ENCODE results near the gene NADK.

GRCh38 chr1:1756661-1757421 is 21.4 kb downstream of the NADK start:
- TF ChIP-seq CTCF (CRISPR knock-in tag; IDR thresholded peaks at IDR 0.05) (no peak), SUZ12 (IDR thresholded peaks at IDR 0.05; ENCODE audit: low read depth, low read length) (no peak), RNF219 (CRISPR knock-in tag; IDR thresholded peaks at IDR 0.05) (no peak), EZH2 (conservative IDR thresholded peaks at IDR 0.05; ENCODE audit: low read depth, low read length) (no peak), ZSCAN20 (CRISPR knock-in tag; IDR thresholded peaks at IDR 0.05; ENCODE audit: borderline replicate concordance) (no peak), POLR2AphosphoS5 (IDR thresholded peaks at IDR 0.05; ENCODE audit: low read depth, low read length) (no peak), ZNF512 (CRISPR knock-in tag; IDR thresholded peaks at IDR 0.05) (no peak), LRRFIP1 (CRISPR knock-in tag; conservative IDR thresholded peaks at IDR 0.05) (no peak)

All from HepG2 (cell line).